Activated naive CD8-positive, alpha-beta T cell treated with anti-CD3 and anti-CD28 coated beads, Interleukin-2, amount 50 U/mL, for 24 hours (primary cell): ENCODE results near the gene FLAD1.
"Not testable (repeated sequence)": the region's sequence is repeated elsewhere in the genome, so short reads cannot be mapped to it uniquely, and the experiment has no call there.

Source experiments
- ATAC-seq: fragments of 150-1000 bp; cut with Tn5 transposase; one replicate; pipeline ENCODE4 v1.10.0; 2021
- DNase-seq: peaks from one replicate; pipeline ENCODE4 v3.0.0; 2021
- H3K27ac Mint-ChIP-seq: one replicate; pipeline ENCODE4 v1.8.0; 2021; ENCODE audit warnings: mild to moderate bottlenecking, mixed read lengths
- H3K27me3 Mint-ChIP-seq: one replicate; pipeline ENCODE4 v1.8.0; 2021; ENCODE audit warnings: mixed read lengths
- H3K36me3 Mint-ChIP-seq: one replicate; pipeline ENCODE4 v1.8.0; 2021; ENCODE audit warnings: low read depth, mixed read lengths
- H3K4me1 Mint-ChIP-seq: one replicate; pipeline ENCODE4 v1.8.0; 2021; ENCODE audit warnings: mixed read lengths
- H3K4me3 Mint-ChIP-seq: one replicate; pipeline ENCODE4 v1.8.0; 2021; ENCODE audit warnings: mild to moderate bottlenecking, moderate library complexity, mixed read lengths
- H3K9me3 Mint-ChIP-seq: one replicate; pipeline ENCODE4 v1.8.0; 2021; ENCODE audit warnings: mixed read lengths

The FLAD1 gene

DNA sequence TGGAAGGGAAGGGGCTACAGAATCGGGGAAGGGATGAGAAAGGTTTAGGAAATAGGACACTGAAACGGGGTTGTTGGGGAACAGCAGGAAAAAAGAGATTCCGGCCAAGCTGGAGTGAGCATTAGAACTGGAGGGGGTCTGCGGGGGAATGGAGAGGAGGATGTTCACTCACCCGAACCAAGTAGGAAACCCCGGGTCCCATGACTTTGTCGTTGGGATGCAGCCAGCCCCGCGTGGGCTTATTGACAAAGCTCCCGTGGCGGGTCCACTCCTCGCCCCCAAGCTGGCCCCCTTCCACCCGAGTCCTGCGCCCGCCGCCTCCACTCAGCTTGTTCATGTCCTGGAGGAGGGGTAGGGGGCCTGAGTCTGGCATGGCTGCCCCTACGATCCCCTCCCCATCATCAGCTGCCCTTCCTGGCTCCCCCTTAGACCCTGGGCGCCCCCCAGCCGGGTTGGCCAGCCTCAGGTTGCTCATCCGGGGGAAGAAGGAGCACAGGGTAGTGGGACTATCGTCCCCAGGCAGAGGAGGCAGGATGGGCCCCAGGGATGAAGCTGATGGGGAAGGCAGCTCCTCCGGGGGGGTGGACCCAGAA, 13.2 kb upstream of the FLAD1 start:
- peaks cover 29% of the 10 kb centered on the region for H3K4me1 Mint-ChIP-seq
- ATAC-seq = no peak
- DNase-seq = no peak
- H3K27me3 Mint-ChIP-seq = no peaks in the 10 kb centered on the region
- no peaks in the 10 kb centered on the region for H3K9me3 Mint-ChIP-seq
- peaks cover 8% of the 10 kb centered on the region for H3K36me3 Mint-ChIP-seq
- peak overlapping the region; percentile 43 for H3K27ac Mint-ChIP-seq
- H3K4me3 Mint-ChIP-seq = no peak overlapping the region

DNA sequence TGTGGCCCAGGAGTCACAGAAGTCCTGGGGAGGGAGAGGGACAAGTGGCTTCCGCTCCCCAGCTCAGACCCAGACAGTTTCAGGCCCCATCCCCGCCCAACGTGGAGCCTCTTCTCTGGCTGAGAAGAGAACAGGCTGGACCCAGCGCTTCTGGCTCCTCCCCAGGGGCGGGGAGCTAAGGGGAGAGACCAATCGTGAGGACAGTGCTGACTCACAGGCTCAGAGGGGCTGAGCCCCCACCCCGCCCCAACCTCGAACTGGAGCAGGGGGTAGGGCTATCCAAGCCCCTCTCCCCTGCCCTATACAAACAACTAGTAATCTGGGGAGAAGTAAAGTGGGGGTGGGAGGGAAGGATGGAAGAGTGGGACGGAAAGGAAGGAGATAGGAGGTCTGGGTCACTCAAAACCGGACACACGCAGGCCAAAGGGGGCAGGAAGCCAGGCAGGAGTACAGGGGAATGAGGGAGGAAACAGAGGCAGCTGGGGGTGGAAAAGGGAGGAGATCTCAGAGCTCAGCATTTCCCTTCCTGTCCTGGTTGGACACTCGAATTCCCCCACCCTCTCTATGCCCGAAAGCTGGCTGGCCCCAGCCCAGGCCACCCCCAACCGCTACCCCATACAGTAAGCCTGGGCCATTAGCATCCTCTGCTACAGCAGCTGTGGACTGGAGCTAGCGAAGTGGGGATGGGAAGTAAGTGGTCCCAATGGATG, 12.4 kb upstream of the FLAD1 start, which contains the start of gene SHC1:
Gene SHC1 (minus strand): TSS at position 117 of the 710 bp plus-strand sequence. CDS start 221 bp downstream, outside the sequence.
- DNase-seq (peak; percentile 59), ATAC-seq (no peak)
- peak within 1 kb of the TSS; percentile 76 for H3K27ac Mint-ChIP-seq
- H3K4me1 Mint-ChIP-seq = peaks cover 29% of the 10 kb centered on the region
- no peak within 1 kb of the TSS for H3K4me3 Mint-ChIP-seq
- H3K36me3 Mint-ChIP-seq = peaks cover 1% of the 10 kb centered on the region
- H3K9me3 Mint-ChIP-seq = no peaks in the 10 kb centered on the region
- H3K27me3 Mint-ChIP-seq = no peaks in the 10 kb centered on the region

DNA sequence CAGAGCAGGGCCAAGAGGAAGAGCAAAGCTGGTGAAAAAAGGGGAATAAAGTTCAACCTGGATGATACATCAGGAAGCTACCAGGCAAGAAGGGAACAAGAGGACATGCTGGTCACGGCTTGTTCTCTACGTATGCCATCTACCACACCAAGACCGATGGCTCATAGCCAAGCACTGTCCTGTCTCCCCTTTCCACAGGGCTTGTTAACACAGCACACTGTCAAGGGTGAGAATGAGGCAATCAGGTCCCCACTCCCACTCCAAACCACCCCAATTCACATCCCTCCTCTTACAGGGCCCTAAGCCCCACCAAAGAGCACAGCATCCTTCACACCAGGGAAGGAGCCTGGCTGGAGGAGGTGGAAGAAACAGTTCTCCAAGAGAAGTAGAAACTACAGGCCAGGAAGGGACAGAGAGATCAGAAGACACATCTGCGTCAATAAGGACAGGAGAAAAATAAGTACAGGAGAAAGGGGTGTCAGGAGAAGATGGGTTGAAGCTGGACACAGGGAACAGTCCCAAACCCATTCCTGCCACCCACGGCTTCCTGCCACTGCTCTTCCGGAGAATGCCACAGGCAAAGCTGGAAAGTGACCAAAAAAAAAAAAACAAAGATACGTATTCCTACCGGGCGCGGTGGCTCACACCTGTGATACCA, 11.7 kb upstream of the FLAD1 start:
- DNase-seq = no peak

DNA sequence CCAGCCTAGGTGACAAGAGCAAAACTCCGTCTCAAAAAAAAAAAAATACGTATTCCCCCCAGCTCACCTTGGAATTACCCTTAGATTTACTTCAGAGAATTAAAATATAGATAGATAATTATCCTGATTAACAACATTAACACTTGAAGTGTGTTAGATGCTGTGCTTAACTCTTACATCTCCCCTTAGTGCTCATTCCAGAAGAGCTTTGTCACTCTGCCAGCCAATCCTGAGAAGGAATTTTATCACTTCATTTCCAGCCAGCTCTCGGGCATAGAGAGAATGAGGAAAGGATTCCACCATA, 11.0 kb upstream of the FLAD1 start:
- Mint-ChIP-seq H3K9me3 (no peaks in the 10 kb centered on the region), H3K27me3 (no peaks in the 10 kb centered on the region), H3K36me3 (peaks cover 9% of the 10 kb centered on the region), H3K4me1 (peaks cover 30% of the 10 kb centered on the region), H3K4me3 (no peak overlapping the region), H3K27ac (peak overlapping the region; percentile 60)
- no peak for DNase-seq
- ATAC-seq = no peak

More for the DNA sequence above, 11.7 kb upstream of the FLAD1 start:
- H3K4me1 Mint-ChIP-seq = peaks cover 29% of the 10 kb centered on the region
- H3K36me3 Mint-ChIP-seq = peaks cover 3% of the 10 kb centered on the region
- H3K9me3 Mint-ChIP-seq = no peaks in the 10 kb centered on the region
- no peak for ATAC-seq
- no peak overlapping the region for H3K4me3 Mint-ChIP-seq
- H3K27me3 Mint-ChIP-seq = no peaks in the 10 kb centered on the region
- H3K27ac Mint-ChIP-seq = peak overlapping the region; percentile 32

DNA sequence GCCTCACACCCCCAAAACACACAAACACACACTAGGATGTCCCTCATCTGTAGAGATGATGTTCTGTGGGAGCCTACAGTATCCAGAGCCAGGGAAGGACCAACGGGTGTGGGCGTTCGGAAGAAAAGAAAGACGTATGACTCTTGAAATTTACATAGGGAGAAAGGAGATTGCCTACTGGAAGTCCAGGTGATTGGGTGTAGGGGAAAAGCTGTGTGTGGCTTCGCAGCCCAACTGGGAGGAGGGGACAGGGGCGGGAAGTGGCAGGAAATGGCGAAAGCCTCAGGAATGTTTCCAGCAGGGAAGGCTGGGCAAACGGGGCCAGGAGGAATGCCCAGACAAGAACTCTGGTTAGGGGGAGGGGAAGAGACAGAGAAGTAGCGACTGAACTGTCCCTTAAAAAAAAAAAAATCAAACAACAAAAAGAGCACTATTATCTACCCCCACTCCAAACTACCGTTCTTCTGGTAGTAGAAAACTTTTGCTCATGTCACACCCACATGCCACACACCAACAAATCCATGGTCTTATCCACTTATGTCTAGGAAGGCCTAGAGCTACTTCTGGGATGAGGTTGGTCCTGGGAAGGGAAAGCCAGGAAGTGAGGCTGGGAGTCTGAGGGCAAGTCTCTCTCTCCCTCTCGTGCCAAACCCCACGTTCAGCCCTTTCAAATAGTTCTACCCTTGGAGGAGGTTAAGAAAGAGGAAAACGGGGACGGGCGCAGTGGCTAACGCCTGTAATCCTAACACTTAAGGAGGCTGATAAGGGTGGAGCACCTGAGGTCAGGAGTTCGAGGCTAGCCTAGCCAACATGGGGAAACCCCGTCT, 10.4 kb upstream of the FLAD1 start:
- no peak for ATAC-seq
- peak overlapping the region; percentile 60 for H3K27ac Mint-ChIP-seq
- H3K27me3 Mint-ChIP-seq = no peaks in the 10 kb centered on the region
- H3K4me1 Mint-ChIP-seq = peaks cover 34% of the 10 kb centered on the region
- no peaks in the 10 kb centered on the region for H3K9me3 Mint-ChIP-seq
- no peak for DNase-seq
- peaks cover 9% of the 10 kb centered on the region for H3K36me3 Mint-ChIP-seq
- no peak overlapping the region for H3K4me3 Mint-ChIP-seq

DNA sequence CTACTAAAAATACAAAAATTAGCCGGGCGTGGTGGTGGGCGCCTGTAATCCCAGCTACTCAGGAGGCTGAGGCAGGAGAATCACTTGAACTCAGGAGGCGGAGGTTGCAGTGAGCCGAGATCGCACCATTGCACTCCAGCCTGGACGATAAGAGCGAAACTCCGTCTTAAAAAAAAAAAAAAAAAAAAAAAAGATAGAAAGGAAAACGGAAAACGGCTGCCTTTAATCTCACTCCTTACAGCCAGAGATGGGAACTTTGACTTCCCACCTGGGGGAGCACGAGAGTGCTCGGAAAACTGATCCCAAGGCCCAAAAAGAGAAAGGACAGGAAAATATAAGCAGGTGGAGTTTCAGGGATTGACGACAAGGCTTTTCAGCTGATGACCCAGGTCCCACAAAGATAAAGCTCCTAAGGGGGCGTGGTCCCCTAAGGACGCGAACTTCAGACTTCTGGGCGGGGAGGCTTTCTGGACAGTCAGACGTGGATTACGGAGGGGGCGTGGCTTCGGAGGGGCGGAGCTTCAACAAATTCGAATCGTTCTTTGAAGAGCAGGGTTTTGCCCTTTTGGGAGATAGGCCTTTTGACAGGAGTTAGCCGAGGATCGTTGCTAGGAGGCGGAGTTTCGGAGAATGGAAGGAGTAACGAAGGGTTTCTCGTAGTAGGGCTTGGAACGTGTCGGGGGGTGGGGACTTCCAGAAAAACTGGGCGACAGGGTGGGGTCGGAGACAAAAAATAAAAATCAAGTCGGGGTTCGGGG, 9.6 kb upstream of the FLAD1 start:
- ATAC-seq = peak; percentile 11
- no peak overlapping the region for H3K27ac Mint-ChIP-seq

DNA sequence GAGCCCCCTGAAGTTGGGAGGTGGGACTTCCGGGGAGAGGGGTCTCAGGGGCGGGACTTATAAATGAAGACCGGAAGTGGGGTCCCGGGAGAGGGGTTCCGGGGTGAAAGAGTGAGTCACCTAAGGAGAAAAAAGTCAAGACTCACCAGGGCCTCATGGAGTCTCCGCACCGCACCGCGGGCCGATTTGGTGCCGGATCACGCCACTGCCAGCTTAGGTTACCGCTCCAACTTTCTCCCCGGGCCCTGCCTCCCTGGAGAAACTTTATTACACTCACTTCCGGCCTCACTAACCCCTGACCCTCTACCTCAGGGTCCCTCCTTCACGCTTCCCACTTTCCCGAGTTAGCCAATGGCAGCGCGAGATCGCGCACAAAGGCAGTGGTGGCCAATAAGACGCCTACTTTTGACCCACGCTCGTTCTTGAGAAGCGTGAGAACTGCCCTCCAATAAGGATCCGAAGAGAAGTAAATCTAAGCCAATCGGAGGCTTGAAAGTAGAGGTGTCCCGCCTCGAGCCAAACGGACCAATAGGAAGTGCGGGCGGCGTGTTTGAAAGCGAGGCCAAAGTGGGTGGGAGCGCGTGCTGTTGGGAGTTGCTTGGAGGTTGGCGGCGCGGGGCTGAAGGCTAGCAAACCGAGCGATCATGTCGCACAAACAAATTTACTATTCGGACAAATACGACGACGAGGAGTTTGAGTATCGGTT, 8.9 kb upstream of the FLAD1 start, which contains the start of gene CKS1B:
Gene CKS1B (plus strand): TSS at position 580 of the 706 bp plus-strand sequence. CDS start 65 bp downstream, at position 645.
- no peaks in the 10 kb centered on the region for H3K27me3 Mint-ChIP-seq
- no peaks in the 10 kb centered on the region for H3K9me3 Mint-ChIP-seq
- ATAC-seq (peak; percentile 86), DNase-seq (peak; percentile 92)
- H3K36me3 Mint-ChIP-seq = peaks cover 21% of the 10 kb centered on the region
- H3K4me1 Mint-ChIP-seq = peaks cover 36% of the 10 kb centered on the region
- no peak within 1 kb of the TSS for H3K27ac Mint-ChIP-seq
- no peak within 1 kb of the TSS for H3K4me3 Mint-ChIP-seq

More for the DNA sequence above, 9.6 kb upstream of the FLAD1 start:
- Mint-ChIP-seq H3K36me3 (peaks cover 17% of the 10 kb centered on the region), H3K4me3 (no peak overlapping the region), H3K27me3 (no peaks in the 10 kb centered on the region), H3K9me3 (no peaks in the 10 kb centered on the region), H3K4me1 (peaks cover 36% of the 10 kb centered on the region)
- DNase-seq = peak; percentile 97

DNA sequence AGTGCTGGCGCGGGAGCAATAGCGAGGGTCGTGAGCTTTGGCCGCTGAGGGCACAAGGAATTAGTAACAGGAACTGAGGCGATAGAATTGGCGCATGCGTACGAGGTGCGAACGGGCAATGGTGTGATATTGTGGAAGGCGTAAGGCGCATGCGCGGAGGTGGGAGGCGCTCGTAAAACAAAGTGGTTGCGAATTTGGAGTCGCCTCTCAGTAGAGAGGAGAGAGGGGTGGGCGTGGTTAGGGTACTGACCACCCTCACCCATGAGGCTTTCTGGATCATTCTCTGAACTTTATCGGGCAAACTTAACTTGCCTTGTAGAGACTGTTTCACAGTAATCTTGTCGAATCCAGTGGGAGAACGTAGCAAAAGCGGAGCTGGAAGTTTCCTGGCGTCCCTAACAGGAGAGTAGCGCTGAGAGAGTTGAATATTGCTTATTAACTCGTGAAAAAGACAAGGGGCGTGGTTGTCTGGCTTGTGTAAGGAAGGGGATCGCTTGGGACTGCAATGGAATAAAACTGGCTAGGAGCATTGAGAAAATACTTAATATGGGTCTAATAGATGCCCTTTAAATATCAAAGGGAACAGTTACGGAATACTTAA, 8.2 kb upstream of the FLAD1 start:
- Mint-ChIP-seq H3K27me3 (no peaks in the 10 kb centered on the region), H3K36me3 (peaks cover 26% of the 10 kb centered on the region), H3K4me3 (no peak overlapping the region), H3K4me1 (peaks cover 31% of the 10 kb centered on the region), H3K9me3 (no peaks in the 10 kb centered on the region), H3K27ac (no peak overlapping the region)
- DNase-seq (peak; percentile 95), ATAC-seq (peak; percentile 64)

DNA sequence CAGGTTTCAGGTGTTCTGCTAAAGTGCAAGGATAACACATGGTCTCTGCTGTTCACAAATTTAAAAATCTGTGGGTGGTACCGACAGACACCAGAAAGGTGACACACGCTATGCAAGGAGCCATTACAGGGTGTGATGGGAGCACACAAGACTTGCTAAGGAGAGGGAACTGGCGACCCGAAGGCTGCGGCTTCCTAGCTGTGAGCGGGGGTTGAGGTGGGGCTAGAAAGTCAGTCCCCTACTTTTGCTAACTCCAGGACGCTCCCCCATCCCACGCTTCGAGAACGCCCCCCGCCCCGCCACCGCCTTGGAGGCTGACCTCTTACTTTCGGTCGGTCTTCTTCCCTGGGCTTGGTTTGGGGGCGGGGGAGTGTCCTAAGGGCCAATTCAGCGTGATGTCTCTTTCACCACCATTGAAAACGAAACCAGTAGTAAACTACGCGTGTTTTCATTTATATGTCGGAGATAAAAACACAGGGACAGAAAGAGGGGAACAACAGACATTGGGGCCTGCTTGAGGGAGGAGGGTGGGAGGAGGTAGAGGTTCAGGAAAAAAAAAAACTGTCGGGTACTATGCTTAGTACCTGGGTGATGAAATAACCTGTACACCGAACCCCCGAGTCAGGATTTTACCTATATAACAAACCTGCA, 7.6 kb upstream of the FLAD1 start:
- H3K9me3 Mint-ChIP-seq = no peaks in the 10 kb centered on the region
- ATAC-seq = peak; percentile 26

DNA sequence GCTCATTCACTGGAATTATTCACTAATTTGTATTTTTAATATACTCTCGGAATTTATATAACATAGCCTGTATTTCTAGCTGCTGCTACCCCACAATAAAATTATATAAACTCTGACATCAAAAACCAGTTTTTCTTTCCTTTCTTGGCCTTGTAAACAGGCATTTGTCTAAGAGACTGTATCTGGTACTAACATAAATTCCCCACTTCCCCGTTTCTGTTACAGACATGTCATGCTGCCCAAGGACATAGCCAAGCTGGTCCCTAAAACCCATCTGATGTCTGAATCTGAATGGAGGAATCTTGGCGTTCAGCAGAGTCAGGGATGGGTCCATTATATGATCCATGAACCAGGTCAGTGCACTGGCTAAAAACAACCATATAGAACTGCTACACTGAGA, 5.4 kb upstream of the FLAD1 start:
- not testable (repeated sequence) for DNase-seq, H3K27me3 Mint-ChIP-seq, ATAC-seq, H3K9me3 Mint-ChIP-seq, H3K27ac Mint-ChIP-seq, H3K4me3 Mint-ChIP-seq
- Mint-ChIP-seq H3K4me1 (peaks cover 15% of the 10 kb centered on the region), H3K36me3 (peaks cover 36% of the 10 kb centered on the region)

More for the DNA sequence above, 7.6 kb upstream of the FLAD1 start:
- Mint-ChIP-seq H3K27me3 (no peaks in the 10 kb centered on the region), H3K4me3 (no peak overlapping the region), H3K4me1 (peaks cover 31% of the 10 kb centered on the region), H3K27ac (no peak overlapping the region), H3K36me3 (peaks cover 26% of the 10 kb centered on the region)
- peak; percentile 74 for DNase-seq

DNA sequence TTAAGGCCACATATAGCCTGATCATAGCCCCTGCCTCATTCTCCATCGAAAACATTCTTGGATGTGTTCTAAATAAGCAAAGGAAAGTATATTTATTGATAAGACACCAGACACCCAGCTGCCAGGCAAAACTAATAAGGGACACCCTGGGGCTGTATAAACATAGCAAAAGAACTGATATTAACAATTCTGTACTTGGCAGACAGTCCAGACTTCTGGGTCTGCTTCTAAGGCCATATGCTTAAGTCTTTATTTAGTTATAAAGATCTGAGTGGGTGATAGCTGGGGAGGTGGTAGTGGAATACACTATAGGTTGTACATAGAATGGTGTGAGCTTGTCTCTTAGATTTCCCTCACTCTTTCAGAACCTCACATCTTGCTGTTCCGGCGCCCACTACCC, 4.8 kb upstream of the FLAD1 start:
- Mint-ChIP-seq H3K9me3 (no peaks in the 10 kb centered on the region), H3K27me3 (no peaks in the 10 kb centered on the region), H3K36me3 (peaks cover 36% of the 10 kb centered on the region), H3K27ac (no peak overlapping the region), H3K4me3 (no peak overlapping the region), H3K4me1 (peaks cover 11% of the 10 kb centered on the region)
- DNase-seq = no peak
- no peak for ATAC-seq

DNA sequence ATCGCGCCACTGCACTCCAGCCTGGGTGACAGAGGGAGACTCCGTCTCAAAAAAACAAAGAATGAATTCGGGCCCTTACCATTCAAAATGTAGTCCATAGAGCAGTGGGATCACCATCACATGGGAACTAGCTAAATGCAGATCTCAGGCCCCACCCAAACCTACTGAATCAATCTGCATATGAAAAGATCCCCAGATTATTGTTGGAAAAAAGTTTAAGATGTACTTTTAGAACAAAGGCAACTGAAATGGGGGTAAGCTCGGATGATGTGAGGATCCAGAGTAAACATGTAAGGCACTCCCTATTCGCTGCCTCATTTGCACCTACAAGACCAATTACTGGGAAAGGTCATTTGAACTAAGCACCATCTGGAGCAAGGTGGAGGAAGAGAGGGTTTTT, 803 bp upstream of the FLAD1 start:
- H3K36me3 Mint-ChIP-seq = peaks cover 33% of the 10 kb centered on the region

More for the DNA sequence above, 803 bp upstream of the FLAD1 start:
- Mint-ChIP-seq H3K27me3 (no peaks in the 10 kb centered on the region), H3K4me1 (peaks cover 23% of the 10 kb centered on the region), H3K4me3 (no peak overlapping the region), H3K27ac (no peak overlapping the region), H3K9me3 (no peaks in the 10 kb centered on the region)
- no peak for DNase-seq
- ATAC-seq = no peak
